HL-60/S4 treated with retinoic acid at 250 ng/mL for 4 days and 3 days (cell line): ENCODE data around the gene CCSAP.
"Not testable (repeated sequence)": the region's sequence is repeated elsewhere in the genome, so short reads cannot be mapped to it uniquely, and the experiment has no call there.

Experiments used
- in situ Hi-C: fragments of 300-500 bp; cut with MboI; formaldehyde crosslinking; loops from 2 replicates; pipeline ENCODE4 v1.7.0; 2022; ENCODE audit warnings: low sequenced_read_pairs

Gene CCSAP

GRCh38 chr1:229364207-229365065, 21.6 kb upstream of the CCSAP start:
- in situ Hi-C loops: no loop called here

- in situ Hi-C loops: no loop called here
Measured at GRCh38 chr1:229363723-229364122, 20.9 kb upstream of the CCSAP start.

DNA sequence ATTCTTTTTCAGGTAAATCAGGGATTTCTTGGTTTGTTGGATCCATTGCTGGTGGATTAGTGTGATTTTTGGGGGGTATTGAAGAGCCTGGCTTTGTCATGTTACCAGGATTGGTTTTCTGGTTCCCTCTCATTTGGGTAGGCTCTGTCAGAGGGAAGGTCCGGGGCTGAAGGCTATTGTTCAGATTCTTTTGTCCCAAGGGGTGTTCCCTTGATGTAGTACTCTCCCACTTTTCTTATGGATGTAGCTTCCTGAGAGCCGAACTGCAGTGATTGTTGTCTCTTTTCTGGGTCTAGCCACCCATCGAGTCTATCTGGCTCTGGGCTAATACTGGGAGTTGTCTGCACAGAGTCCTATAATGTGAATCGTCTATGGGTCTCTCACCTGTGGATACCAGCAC, 17.6 kb upstream of the CCSAP start:
- in situ Hi-C loops: no loop called here

DNA sequence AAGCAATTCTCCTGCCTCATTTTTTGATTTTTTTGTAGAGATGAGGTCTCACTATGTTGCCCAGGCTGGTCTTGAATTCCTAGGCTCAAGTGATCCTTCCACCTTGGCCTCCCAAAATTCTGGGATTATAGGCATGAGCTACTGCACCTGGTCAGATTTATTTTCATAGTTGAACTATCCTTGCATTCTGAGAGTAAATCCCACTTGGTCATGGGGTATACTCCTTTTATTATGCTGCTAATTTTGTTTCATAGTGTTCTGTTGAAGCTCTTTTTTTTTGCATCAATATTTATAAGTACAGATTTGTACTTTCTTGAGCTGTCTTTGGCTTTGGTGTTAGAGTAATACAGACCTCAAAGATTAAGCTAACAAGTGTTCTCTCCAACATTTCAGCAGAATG, 12.8 kb upstream of the CCSAP start:
- in situ Hi-C loops: no loop called here

DNA sequence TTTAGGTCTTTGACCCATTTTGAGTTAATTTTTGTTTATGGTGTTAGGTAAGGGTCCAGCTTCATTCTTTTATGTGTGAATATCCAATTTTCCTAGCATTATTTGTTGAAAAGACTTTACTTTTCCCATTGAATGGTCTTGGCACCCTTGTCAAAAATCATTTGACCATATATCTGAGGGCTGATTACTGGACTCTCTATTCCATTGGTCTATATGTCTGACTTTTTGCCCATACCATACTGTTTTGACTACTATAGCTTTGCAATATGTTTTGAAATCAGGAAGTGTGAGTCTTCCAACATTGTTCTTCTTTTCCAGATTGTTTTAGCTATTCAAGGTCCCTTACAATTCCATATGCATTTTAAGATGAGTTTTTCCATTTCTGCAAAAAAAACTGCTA, 11.4 kb upstream of the CCSAP start:
- in situ Hi-C loops: no loop called here

- in situ Hi-C loops: no loop called here
Measured at GRCh38 chr1:229352975-229353374, 10.1 kb upstream of the CCSAP start.

DNA sequence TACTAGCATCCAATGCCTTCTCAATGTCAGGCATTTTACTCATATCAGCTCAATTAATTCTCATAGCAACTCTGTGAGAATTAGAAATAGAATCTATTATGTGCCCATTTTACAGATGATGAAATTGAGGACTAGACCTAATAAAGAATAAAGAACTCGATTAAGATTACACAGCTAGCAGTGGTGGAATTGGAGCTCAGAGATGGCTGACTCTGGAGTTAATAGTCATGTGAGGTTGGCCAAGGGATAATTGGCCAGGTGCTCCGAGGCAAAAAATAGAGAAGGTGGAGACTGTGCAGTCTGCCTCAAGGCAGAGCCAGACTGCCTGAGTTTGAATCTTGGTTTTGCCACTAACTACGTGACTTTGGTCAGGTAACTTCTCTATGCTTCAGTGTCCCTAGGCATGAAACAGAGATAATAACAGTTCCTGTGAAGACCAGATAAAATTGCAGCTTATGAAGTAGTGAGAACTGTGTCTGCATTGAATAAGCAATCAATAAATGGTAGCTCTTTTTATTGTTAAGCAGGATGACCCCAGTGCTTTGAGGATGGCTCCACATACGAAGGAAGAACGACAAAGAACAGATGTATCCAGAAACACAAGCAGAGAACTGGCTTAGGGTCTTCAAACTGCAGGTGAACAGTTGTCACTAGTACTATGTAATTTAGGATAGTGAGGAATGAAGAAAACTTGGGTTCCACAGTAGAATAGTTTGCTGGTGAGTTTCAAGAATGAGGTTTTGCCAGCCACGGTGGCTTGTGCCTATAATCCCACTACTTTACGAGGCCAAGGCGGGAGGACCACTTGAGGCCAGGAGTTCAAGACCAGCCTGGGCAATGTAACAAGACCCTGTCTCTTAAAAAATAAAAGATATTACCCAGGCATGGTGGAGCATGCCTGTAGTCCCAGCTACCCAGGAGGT, 6.9 kb upstream of the CCSAP start:
- in situ Hi-C loops: no loop called here

- in situ Hi-C loops: no loop called here
Measured at GRCh38 chr1:229347528-229347927, 4.7 kb upstream of the CCSAP start.

GRCh38 chr1:229344937-229345684, 2.3 kb upstream of the CCSAP start:
- in situ Hi-C loops: no loop called here

DNA sequence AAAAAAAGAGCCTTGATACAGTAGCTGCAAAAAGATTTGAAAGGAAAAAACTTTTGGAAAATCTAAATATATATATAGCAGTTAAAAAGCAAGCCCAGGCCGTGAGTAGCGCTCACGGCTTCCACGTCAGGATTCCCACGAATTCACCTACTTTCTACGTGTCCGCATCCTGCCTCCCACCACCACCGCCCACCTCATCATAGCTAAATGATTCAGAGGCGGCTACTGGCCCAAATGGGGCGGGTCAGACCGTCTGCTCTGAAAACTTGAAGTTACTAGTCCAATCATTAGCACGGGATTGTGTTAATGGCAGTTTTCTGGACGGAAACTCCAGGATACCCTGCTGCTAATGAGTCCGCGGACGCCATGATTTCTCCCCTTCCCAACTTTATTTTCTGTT, 1.3 kb upstream of the CCSAP start:
- in situ Hi-C loops: no loop called here

DNA sequence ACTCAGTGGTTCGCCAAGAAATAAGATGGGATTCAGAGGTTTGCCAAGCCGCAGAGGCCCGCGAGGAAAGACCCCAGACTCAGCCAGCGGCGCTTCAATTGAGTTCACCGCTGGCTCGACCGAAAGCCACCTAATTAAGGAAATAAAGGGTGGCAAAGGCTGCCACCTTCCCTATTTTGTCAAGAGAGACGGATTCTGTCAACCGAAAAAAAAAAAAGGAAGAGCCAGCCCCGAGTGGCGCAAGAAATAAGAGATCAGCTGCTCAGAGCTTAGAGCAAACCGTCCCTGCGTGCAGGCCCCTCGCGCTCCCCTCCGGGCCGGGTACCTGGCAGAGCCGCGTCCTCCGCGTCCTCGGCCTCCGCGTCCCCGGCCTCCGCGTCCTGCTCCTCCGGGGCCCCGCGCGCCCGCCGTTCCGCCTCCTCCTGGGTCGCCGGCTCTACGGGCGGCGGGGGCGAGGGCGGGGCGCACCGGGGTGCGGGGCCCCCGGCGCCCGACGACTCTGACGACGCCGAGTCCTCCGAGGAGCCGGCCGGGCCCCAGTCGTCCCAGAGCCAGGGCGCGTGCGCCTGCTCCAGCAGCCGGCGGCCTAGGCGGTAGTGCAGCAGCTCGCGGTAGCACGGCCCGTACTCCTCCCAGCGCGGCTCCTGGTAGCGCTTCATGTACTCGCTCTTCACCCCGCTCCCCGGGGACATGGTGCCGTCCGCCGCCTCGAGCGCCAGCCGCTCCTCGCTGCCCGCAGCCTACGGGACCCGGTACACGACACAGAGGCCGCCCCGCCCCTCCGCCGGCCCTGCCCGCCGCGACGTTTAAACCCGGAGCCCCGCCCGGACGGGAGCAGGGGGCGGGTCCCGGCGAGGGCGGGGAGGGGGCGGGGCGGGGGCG, 832 bp downstream of the CCSAP start:
- in situ Hi-C loops: no loop called here

GRCh38 chr1:229340496-229340895, 2.4 kb downstream of the CCSAP start:
- in situ Hi-C loops: no loop called here

GRCh38 chr1:229339520-229339919, 3.3 kb downstream of the CCSAP start:
- in situ Hi-C loops: no loop called here

DNA sequence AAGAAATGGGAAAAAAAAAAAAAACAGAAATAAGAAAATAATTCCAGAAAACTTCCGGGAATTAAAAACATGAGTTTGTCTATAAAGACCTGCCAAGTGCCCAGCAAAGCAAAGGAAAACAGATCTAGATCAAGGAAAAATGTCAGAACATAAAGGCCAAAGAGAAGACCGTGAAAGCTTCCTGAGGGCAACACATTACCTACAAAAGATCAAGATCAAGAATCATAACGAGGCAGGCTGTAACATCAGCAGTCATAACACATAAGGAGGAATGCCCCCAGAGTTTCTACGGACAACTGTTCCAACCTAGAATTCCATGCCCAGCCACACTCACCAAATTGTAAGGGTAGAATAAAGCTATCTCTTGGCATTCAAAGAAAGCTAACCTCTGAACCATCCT, 3.8 kb downstream of the CCSAP start:
- in situ Hi-C loops: no loop called here

DNA sequence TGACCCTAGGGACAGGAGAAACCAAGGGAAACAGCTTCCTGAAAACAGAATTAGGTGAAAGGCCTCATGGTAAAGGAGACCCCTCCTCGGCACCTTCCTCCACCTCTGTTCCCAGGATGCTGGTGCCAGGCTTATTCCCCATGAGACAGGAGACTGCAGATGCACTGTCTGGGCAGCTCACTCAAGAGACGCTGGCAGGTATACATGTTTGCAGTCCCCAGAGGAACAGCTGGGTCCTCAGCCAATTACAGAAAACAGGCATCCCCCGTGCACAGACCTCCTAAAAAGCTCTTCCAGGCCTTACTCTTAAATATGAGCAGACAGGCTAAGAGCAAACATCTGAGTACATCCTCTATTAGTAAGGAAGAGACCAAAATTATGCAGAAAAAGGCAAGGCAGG, 6.5 kb downstream of the CCSAP start:
- in situ Hi-C loops: no loop called here

GRCh38 chr1:229334716-229335115, 8.1 kb downstream of the CCSAP start:
- in situ Hi-C loops: no loop called here

GRCh38 chr1:229334269-229334668, 8.6 kb downstream of the CCSAP start:
- in situ Hi-C loops: no loop called here

DNA sequence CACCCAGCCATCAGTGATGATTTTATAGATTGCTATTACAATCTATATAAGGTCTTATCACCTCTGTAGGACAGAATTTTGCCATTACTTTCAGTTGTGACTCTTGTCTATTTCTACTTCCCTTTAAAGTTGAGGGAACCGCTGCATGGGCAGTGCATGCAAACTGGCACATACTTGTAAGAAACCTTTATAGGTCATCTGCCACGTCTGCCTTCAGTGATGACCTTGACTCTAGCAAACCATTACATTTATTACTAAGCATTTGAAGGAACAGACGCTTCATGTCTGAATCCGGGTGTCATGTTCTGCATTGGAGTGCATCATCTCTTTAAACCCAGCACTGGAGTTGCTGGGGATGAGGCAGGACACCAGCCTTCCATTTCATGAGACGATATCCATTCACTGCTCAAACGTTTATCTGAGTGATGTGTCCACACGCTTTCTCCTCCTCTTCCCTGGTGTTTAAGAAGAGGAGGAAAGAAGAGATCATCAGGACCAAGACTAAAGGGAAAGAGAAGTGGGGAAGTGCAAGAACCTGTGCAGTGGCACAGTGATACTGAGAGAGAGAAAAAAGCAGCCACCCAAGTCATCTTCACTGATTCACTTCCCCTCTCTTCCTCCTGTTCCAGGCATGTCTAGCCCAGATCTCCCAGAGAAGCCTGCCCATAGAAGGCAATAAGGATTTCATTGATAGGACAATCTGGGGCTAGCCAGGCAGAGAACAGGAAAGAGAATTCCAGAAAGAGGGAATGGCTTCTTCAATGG, 14.1 kb downstream of the CCSAP start:
- in situ Hi-C loops: no loop called here

DNA sequence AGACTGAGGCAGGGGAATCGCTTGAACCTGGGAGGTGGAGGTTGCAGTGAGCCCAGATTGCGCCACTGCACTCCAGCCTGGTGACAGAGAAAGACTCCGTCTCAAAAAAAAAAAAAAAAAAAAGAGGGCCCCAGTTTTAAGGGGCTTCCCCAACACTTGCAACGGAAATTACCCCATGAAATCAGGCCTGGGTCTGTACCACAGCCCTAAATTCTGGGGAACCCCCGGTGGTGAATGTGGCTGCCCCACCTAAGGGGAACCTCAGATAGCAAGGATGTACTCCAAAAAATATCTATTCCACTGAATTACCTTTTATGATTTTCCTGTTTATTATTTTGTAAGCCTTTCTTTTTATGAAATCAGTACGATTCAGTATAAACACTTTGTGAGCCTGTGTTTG, 15.1 kb downstream of the CCSAP start:
- in situ Hi-C loops: not testable (repeated sequence)

- in situ Hi-C loops: no loop called here
Measured at GRCh38 chr1:229326601-229327000, 16.2 kb downstream of the CCSAP start.
